ENCODE data around the gene CFAP99. TPM values are rescaled to one million over a fixed set of nuclear protein-coding genes. Genes with fewer than 3 reads are reported as not detected.

The CFAP99 gene
- total and polyA plus RNA-seq, 2 of the 8 experiments (the other 6 are each of a cell fraction or from before 2014, with no cell fraction given), result not detected

GRCh38 chr4:2484993-2485392, 66.2 kb downstream of the CFAP99 start (continued):
- TF ChIP-seq RFX5 (IDR thresholded peaks at IDR 0.05; ENCODE audit: borderline replicate concordance, low read depth, low read length), result no peak
- TF ChIP-seq SRF (IDR thresholded peaks at IDR 0.05; ENCODE audit: low read depth, low read length), result no peak
- no peak for TF ChIP-seq MAX (IDR thresholded peaks at IDR 0.05)
- TF ChIP-seq NANOG (IDR thresholded peaks at IDR 0.05; ENCODE audit: insufficient read depth, low read depth, low read length, poor library complexity, severe bottlenecking), result no peak

Data from H1 (cell line).